HepG2 (cell line): ENCODE data around the gene GABARAPL2. TPM values are rescaled to one million over a fixed set of nuclear protein-coding genes. Genes with fewer than 3 reads are reported as not detected.

Experiments
- ATAC-seq: fragments of 200-7000 bp; cut with Tn5 transposase; 3 replicates; pipeline ENCODE4 v1.9.1; 2020; ENCODE audit warnings: mild to moderate bottlenecking, moderate library complexity
- BruUV-seq: library from RNA; stranded (reverse); fragments of 400-500 nt; replicated peaks from 2 replicates; lab custom pipeline; 2021; lab: Mats Ljungman, UMichigan
- CTCF ChIA-PET: fragments of 300-600 bp; formaldehyde crosslinking; extraction: SDS; loops from one replicate; lab custom pipeline; 2021; ENCODE audit warnings: low total read pairs, inconsistent platforms, low intra/inter-chr PET ratio; lab: Yijun Ruan, JAX
- POLR2A ChIA-PET: fragments of 350-600 bp; sonication (Branson Sonifier 250); formaldehyde crosslinking; loops from one replicate; lab custom pipeline; 2020; ENCODE audit warnings: antibody characterized with exemption, inconsistent platforms; lab: Yijun Ruan, JAX
- DNase-seq: peaks from one replicate; pipeline ENCODE4 v3.0.0-alpha.2; 2015; ENCODE audit warnings: low spot score
- FAIRE-seq: peaks from 3 replicates; lab custom pipeline; 2011; peaks lifted over from hg19 to GRCh38; lab: Jason Lieb, UNC
- H2AFZ ChIP-seq: one replicate; pipeline ENCODE4 v1.6.1; 2011; ENCODE audit warnings: low read length, inconsistent platforms
- H3K27ac ChIP-seq: fragments of 300-600 bp; 3 replicates; pipeline ENCODE4 v1.8.0; 2011; ENCODE audit warnings: mixed run types, mild to moderate bottlenecking, mixed read lengths, low read length, inconsistent platforms; ENCODE audit not compliant: insufficient read depth; ENCODE audit errors: extremely low read length
- H3K27me3 ChIP-seq, 2 experiments: fragments of 200-600 bp in 1 of 2; 2 replicates in 1 of 2; 3 replicates in 1 of 2; pipeline versions ENCODE4 v1.6.0 to v1.8.0; 2011; ENCODE audit warnings: low read length in 2 of 2, mild to moderate bottlenecking in 2 of 2, moderate library complexity in 2 of 2, inconsistent platforms in 1 of 2; ENCODE audit not compliant: insufficient read depth in 2 of 2, control insufficient read depth in 1 of 2
- H3K36me3 ChIP-seq, 2 experiments: fragments of 200-600 bp in 1 of 2; replicated peaks in 1 of 2; 2 replicates in 1 of 2; 3 replicates in 1 of 2; pipeline versions ENCODE4 v1.5.1 to v1.8.0; 2011; ENCODE audit warnings: low read length in 2 of 2, inconsistent platforms in 1 of 2; ENCODE audit not compliant: insufficient read depth in 2 of 2, control insufficient read depth in 1 of 2
- H3K4me1 ChIP-seq: 2 replicates; pipeline ENCODE4 v1.5.1; 2012; ENCODE audit warnings: low read length, inconsistent platforms; ENCODE audit not compliant: insufficient read depth
- H3K4me2 ChIP-seq: 2 replicates; pipeline ENCODE4 v1.6.0; 2011; ENCODE audit warnings: low read depth, low read length, inconsistent platforms
- H3K4me3 ChIP-seq, 3 experiments: fragments of 200-600 bp in 1 of 3; sonication (generic), shearing (Covaris generic) in 1 of 3; replicated peaks in 1 of 3; 2 replicates each; pipeline ENCODE4 v1.5.1; 2011 to 2016; ENCODE audit warnings: low read length in 3 of 3, inconsistent platforms in 2 of 3, low read depth in 2 of 3, mild to moderate bottlenecking in 2 of 3, control low read depth in 1 of 3, mixed read lengths in 1 of 3; ENCODE audit not compliant: insufficient read depth in 1 of 3
- H3K79me2 ChIP-seq: one replicate; pipeline ENCODE4 v1.6.1; 2011; ENCODE audit warnings: low read length, inconsistent platforms; ENCODE audit not compliant: insufficient read depth
- H3K9ac ChIP-seq: 2 replicates; pipeline ENCODE4 v1.6.0; 2011; ENCODE audit warnings: mild to moderate bottlenecking, low read depth, low read length, inconsistent platforms; ENCODE audit not compliant: insufficient read depth
- H3K9me3 ChIP-seq: 2 replicates; pipeline ENCODE4 v1.5.1; 2012; ENCODE audit warnings: mild to moderate bottlenecking, low read length
- H4K20me1 ChIP-seq: 2 replicates; pipeline ENCODE4 v1.6.0; 2011; ENCODE audit warnings: inconsistent platforms, mild to moderate bottlenecking, low read length, moderate library complexity; ENCODE audit not compliant: insufficient read depth
- ARNTL ChIP-seq: sonication (generic); formaldehyde crosslinking; IDR thresholded peaks from 2 replicates; pipeline ENCODE4 v1.4.0; 2020; ENCODE audit warnings: mild to moderate bottlenecking, missing genetic modification reagents
- DMAP1 ChIP-seq: IDR thresholded peaks from 2 replicates; pipeline ENCODE4 v1.6.1; 2016
- GLI4 ChIP-seq: sonication (generic); formaldehyde crosslinking; IDR thresholded peaks from 2 replicates; pipeline ENCODE4 v1.5.1; 2020; ENCODE audit warnings: missing genetic modification reagents, mild to moderate bottlenecking, moderate library complexity, borderline replicate concordance
- JUN ChIP-seq: sonication (generic); formaldehyde crosslinking; IDR thresholded peaks from 2 replicates; pipeline ENCODE4 v1.4.0; 2020; ENCODE audit warnings: mild to moderate bottlenecking, missing genetic modification reagents
- RNF219 ChIP-seq: sonication (generic); formaldehyde crosslinking; IDR thresholded peaks from 2 replicates; pipeline ENCODE4 v1.5.0; 2020; ENCODE audit warnings: mild to moderate bottlenecking, missing genetic modification reagents
- ZFP36 ChIP-seq: fragments of 150-350 bp; IDR thresholded peaks from 2 replicates; pipeline ENCODE4 v1.6.1; 2018; ENCODE audit warnings: borderline replicate concordance, low read length, low read depth; ENCODE audit not compliant: partially characterized antibody
- ZMAT3 ChIP-seq: sonication (generic); formaldehyde crosslinking; conservative IDR thresholded peaks from 2 replicates; pipeline ENCODE4 v1.7.0; 2021; ENCODE audit warnings: missing genetic modification reagents
- ZNF160 ChIP-seq: sonication (generic); formaldehyde crosslinking; IDR thresholded peaks from 2 replicates; pipeline ENCODE4 v1.8.0; 2022; ENCODE audit warnings: mild to moderate bottlenecking, inconsistent platforms, missing genetic modification reagents
- ZNF331 ChIP-seq: sonication (generic); formaldehyde crosslinking; IDR thresholded peaks from 2 replicates; pipeline ENCODE4 v1.4.0; 2020; ENCODE audit warnings: missing genetic modification reagents
- WGBS: methylation state at CpG from one replicate; pipeline ENCODE4 v1.1.6; 2017; ENCODE audit warnings: low lambda C conversion rate; 5-methylcytosine and 5-hydroxymethylcytosine counted together
- in situ Hi-C: cut with HindIII; loops from 2 replicates; pipeline ENCODE4 v1.10.0; 2017; ENCODE audit warnings: low pct_unique_long_range_greater_than_20kb; ENCODE audit not compliant: extremely low pct_ligation_motif_present
- intact Hi-C: fragments of 100-400 bp; cut with micrococcal nuclease; formaldehyde crosslinking; loops from one replicate; pipeline ENCODE4 v1.10.0; 2022; ENCODE audit not compliant: unreplicated experiment
- polyA plus RNA-seq, 8 experiments: library from polyadenylated mRNA; depleted of rRNA in 3 of 8; stranded (reverse) in 7 of 8; unstranded in 1 of 8; fragments of >200 nt; fragmentation: Illumina TruSeq in 4 of 8; extraction: Trizol in 4 of 8; gene quantifications; 2 replicates each; pipeline versions ENCODE4 v1.2.1 to v1.2.3, GENCODE V29; 2011 to 2016; ENCODE audit warnings: low read depth in 4 of 8, missing spikeins in 1 of 8, mixed read lengths in 1 of 8; ENCODE audit not compliant: insufficient read depth in 1 of 8
- total RNA-seq, 5 experiments: library from RNA; depleted of rRNA; stranded (reverse); fragments of >200 nt; fragmentation: Illumina TruSeq; extraction: Trizol; gene quantifications; 2 replicates each; pipeline ENCODE4 v1.2.3, GENCODE V29; 2016; ENCODE audit warnings: low read depth in 1 of 5
- TF ChIP-seq, protein P1 (sequence below): IDR thresholded peaks from 2 replicates; pipeline ENCODE4 v1.6.1; 2016; ENCODE audit warnings: low read depth, control low read depth
- TF ChIP-seq, protein P2 (sequence below), 2 experiments: sonication (generic) in 1 of 2; formaldehyde crosslinking in 1 of 2; IDR thresholded peaks; 2 replicates each; pipeline versions ENCODE4 v1.6.1 to v1.9.0; 2014 to 2022; ENCODE audit warnings: antibody characterized with exemption in 1 of 2, borderline replicate concordance in 1 of 2, inconsistent platforms in 1 of 2, low read depth in 1 of 2, missing genetic modification reagents in 1 of 2

The GABARAPL2 gene
- total and polyA plus RNA-seq, 2 of the 13 experiments (the other 11 are each of a cell fraction or from before 2014, with no cell fraction given) = 76.4 to 83.0 TPM

DNA sequence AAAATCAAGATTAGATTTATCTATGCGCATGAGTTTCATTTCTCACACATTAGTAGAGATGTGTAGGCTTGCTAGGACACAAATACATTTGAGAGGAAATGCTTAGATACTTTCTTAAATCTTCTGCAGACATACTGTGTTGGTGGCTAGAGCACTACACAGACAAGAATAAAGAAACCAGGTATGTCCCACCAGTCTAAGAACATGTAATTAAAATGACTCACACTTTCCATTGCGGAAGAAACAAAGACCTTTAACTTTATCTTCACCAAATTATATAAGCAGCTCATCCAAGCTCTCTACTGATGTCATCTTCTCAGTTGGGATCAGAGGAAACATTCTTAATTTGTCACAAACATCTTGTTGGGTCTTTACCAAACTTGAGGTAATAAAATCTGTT is 12.5 kb downstream of the GABARAPL2 start:
- ChIA-PET POLR2A (no interaction called here), CTCF (no interaction called here)
- intact Hi-C loops (no loop called here), in situ Hi-C loops (no loop called here)
- H3K27me3 ChIP-seq = no peaks in the 10 kb centered on the region
- H2AFZ ChIP-seq = no peak overlapping the region
- ATAC-seq (no peak), FAIRE-seq (no peak), DNase-seq (no peak)
- no peak overlapping the region for H3K27ac ChIP-seq
- H3K4me3 ChIP-seq = no peak overlapping the region
- BruUV-seq = no TSS peak
- 97% methylated on average over 2 of the region's 2 CpGs for WGBS
- no peaks in the 10 kb centered on the region for H4K20me1 ChIP-seq
- no peaks in the 10 kb centered on the region for H3K79me2 ChIP-seq
- H3K9ac ChIP-seq = no peak overlapping the region
- peaks cover 11 to 49% of the 10 kb centered on the region in 2 experiments for H3K36me3 ChIP-seq
- no peak overlapping the region for H3K4me2 ChIP-seq
- H3K9me3 ChIP-seq = no peaks in the 10 kb centered on the region
- no peaks in the 10 kb centered on the region for H3K4me1 ChIP-seq
- TF ChIP-seq ZNF160 (no peak), ARNTL (no peak), GLI4 (no peak), ZMAT3 (CRISPR knock-in tag) (no peak), JUN (no peak), ZFP36 (no peak), RNF219 (CRISPR knock-in tag) (no peak), DMAP1 (CRISPR knock-in tag) (no peak), ZNF331 (CRISPR knock-in tag) (no peak)
- TF ChIP-seq, protein P1, sequence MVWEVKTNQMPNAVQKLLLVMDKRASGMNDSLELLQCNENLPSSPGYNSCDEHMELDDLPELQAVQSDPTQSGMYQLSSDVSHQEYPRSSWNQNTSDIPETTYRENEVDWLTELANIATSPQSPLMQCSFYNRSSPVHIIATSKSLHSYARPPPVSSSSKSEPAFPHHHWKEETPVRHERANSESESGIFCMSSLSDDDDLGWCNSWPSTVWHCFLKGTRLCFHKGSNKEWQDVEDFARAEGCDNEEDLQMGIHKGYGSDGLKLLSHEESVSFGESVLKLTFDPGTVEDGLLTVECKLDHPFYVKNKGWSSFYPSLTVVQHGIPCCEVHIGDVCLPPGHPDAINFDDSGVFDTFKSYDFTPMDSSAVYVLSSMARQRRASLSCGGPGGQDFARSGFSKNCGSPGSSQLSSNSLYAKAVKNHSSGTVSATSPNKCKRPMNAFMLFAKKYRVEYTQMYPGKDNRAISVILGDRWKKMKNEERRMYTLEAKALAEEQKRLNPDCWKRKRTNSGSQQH (CRISPR knock-in tag) = no peak
- TF ChIP-seq, protein P2, sequence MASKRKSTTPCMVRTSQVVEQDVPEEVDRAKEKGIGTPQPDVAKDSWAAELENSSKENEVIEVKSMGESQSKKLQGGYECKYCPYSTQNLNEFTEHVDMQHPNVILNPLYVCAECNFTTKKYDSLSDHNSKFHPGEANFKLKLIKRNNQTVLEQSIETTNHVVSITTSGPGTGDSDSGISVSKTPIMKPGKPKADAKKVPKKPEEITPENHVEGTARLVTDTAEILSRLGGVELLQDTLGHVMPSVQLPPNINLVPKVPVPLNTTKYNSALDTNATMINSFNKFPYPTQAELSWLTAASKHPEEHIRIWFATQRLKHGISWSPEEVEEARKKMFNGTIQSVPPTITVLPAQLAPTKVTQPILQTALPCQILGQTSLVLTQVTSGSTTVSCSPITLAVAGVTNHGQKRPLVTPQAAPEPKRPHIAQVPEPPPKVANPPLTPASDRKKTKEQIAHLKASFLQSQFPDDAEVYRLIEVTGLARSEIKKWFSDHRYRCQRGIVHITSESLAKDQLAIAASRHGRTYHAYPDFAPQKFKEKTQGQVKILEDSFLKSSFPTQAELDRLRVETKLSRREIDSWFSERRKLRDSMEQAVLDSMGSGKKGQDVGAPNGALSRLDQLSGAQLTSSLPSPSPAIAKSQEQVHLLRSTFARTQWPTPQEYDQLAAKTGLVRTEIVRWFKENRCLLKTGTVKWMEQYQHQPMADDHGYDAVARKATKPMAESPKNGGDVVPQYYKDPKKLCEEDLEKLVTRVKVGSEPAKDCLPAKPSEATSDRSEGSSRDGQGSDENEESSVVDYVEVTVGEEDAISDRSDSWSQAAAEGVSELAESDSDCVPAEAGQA (IDR thresholded peaks at IDR 0.05; ENCODE audit: low read depth) = no peak
- TF ChIP-seq, protein P2 (CRISPR knock-in tag; IDR thresholded peaks at IDR 0.05; ENCODE audit: borderline replicate concordance) = no peak
